GM18517 (cell line): Measurements from ENCODE around the gene CCDC190.
"Not testable (repeated sequence)": the region's sequence is repeated elsewhere in the genome, so short reads cannot be mapped to it uniquely, and the experiment has no call there.

ENCODE experiments used
- ATAC-seq: cut with Tn5 transposase; IDR thresholded peaks from one replicate; pipeline ENCODE4 v1.9.1; 2021; ENCODE audit warnings: mild to moderate bottlenecking, moderate library complexity; ENCODE audit not compliant: unreplicated experiment

The CCDC190 gene

DNA sequence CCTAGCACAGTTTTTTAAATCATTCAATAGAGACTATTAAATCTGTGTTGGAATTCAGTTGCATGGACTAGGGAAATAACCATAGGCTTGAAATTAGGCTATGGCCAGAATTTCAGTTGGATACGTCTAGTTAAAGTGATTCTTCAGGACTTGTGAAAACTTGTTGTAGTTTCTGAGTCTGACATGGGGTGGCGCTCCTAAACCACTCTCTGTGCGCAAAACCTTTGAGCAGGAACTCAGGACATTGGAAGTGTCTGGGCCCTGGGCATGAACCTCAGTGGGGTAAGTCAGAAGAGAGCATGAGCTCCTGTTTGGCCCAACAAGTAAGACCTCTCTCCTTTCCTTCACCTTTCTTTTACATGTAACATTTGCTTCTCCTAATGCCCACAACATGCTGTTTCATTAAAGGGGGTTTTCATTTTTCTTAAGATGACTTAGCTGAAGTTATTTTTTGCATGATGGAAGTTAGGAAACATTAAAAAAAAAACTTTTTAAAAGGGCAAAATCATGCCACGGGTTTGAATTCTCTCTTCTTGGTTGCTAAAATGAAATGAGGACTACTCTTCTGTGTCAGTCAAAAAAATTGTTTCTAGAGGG, 17.1 kb upstream of the CCDC190 start:
- no peak for ATAC-seq

DNA sequence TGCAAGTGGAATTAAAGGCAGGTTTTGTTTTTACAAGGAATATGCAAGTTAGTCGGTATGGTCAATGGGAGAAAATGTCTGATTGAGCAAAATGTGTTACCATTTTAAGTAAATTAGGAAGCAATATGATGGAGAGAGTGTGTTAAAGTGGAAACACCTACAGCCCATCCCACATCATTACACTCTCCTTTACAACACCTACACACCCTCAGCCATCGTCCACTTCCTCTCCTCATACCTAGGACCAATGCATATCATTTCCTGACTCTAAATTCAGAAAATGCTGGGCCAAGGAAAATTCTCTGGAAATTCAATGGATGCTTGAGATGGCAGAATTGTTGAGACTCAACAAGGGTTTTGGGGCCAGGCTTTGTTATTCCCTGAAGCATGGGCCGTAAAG, 16.4 kb upstream of the CCDC190 start:
- no peak for ATAC-seq

DNA sequence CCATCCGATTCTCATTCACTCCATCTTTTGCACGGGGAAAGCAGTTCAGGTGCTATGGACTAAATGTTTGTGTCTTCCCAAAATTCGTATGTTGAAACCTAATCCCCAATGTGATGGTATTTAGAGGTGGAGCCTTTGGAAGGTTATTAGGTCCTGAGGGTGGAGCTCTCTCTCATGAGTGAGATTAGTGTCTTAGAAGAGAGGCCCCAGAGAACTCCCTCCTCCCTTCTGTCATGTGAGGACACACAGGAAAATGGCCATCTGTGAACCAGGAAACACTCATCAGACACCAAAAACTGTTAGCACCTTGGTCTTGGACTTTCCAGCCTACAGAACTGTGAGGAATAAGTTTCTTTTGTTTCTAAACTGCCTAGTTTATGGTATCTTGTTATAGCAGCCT, 15.8 kb upstream of the CCDC190 start:
- no peak for ATAC-seq

DNA sequence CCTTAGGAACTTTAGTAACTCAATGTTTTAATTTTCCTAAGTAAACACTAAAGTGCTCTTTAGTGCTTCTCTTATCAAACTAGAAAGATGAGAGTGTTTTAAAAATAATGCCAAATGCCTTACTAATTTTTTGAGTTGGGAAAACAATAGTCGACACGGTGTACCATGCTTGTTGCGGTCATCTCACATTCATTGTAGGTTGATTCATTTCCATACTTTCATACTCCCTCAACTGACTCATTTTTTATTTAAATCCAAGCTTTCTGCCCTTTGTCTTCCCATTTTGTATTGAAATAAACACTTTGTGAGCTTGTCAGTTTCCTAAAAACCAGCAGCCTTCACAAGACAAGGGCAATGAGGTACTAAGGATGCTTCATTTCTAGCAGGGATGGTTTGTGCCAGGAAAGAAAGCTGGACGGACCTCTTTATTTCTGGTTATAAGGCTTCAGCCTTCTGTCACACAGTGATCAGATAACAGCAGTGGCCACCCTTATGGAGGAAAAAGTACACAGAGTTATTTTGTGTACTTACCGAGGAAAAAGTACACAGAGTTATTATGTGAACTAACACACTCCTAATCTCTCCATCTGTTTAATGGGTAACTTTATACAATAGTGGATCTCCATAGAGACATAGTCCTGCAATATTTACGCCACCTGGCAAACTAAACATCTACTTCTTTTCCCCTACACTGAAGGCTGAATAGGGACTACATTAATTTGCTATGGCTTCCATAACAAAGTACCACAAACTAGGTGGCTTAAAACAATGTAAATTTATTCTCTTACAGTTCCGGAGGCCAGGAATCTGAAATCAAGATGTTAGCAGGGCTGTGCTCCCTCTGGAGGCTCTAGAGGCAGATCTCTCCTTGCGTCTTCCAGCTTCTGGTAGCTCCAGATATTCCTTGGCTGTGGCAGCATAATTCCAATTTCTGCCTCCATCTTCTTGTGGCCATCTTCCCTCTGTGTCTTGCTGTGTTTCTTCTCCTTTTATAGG, 13.0 kb upstream of the CCDC190 start:
- no peak for ATAC-seq

DNA sequence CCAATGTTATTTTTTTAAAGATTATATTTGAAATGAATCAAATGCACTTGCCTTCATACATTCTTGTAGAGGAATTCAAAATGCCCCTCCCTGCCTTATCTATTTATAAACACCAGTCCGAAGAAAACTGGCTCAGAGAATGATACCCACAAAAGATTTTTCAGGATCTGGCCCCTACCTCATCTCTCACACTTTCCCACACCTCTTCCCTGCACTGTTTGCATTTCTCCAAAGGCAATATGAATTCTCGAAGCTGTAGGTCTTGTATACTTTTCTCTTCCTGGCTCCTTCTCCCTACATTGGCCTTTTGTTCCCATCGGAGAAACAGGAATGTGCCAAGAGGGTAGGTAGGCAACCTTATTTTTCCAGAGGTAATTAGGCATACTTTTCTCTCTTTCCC, 12.0 kb upstream of the CCDC190 start:
- ATAC-seq, result no peak

DNA sequence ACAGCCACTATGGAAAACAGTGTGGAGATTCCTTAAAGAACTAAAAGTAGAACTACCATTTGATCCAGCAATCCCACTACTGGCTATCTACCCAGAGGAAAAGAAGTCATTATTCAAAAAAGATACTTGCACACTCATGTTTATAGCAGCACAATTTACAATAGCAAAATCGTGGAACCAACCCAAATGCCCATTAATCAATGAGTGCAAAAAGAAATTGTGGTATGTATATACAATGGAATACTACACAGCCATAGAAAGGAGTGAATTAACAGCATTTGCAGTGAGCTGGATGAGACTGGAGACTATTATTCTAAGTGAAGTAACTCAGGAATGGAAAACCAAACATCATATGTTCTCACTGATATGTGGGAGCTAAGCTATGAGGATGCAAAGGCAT, 10.4 kb upstream of the CCDC190 start:
- not testable (repeated sequence) for ATAC-seq

DNA sequence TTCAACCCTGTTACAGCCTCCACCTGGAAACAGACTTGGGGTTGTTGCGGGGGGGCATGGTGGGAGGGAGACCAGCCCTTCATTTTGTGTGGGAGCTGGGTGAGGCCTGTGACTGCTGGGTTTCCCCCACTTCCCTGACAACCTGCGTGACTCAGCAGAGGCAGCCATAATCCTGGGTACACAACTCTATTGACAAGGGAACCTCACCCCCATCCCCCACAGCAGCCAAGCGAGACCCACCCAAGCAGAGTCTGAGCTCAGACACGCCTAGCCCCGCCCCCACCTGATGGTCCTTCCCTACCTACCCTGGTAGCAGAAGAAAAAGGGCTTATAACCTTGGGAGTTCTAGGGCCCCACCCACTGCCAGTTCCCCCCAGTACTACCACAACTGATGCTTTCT, 8.0 kb upstream of the CCDC190 start:
- no peak for ATAC-seq

DNA sequence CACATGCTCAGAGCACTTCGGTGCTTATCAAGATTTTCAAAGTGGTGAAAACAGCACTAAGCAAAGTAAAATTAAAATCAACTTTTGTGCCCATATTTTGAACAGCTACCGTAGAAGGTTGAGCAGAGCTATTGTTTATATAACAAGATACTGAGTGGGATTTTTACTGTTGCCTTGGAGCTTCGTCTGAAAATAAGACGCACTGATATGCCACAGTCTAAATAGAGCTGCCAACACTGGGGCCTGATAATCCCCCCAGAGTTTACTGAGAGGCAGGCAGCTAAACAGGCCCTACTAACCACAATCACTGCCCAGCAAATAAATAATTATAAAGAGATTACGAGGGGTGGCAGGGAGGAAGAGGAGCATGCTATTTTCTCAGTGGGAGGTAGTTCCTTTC, 650 bp upstream of the CCDC190 start:
- no peak for ATAC-seq

DNA sequence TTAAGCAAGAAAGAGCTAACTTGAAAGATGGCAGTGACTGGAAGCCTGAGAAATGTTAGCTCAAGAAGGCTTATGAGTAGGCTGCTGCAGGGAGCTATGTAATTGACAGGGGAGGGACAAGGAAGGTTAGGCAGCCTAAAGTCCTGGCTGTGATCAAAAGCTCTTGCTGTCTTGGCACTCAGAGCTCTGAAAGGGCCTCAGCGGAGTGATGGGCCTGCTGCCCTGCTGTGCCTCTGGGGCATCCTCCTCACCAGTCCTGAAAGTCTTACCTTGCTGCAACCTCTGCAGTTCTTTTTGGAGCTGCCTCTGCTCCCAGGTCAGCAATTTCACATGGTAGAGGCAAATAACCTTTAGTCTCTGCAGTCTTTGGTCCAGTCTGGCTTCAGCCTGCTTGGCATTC, 1.8 kb downstream of the CCDC190 start:
- ATAC-seq, result no peak

DNA sequence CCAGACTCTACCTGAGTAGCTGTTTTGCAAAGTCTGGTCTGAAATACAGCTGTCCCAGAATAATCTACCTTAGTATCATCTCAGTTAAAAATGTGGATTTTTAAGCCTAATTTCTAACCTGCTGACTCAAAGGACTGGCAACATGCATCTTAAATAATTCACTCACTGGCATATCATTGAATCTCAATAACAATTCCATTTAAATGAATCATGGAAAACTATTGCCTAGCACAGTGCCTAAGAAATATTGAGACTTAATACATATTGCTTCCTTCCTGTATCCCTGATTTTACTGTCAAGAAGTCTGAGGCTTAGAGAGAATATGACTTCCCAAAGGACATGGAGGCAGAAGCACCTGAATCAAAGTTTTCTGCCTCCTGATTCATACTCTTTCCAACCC, 3.1 kb downstream of the CCDC190 start:
- no peak for ATAC-seq

DNA sequence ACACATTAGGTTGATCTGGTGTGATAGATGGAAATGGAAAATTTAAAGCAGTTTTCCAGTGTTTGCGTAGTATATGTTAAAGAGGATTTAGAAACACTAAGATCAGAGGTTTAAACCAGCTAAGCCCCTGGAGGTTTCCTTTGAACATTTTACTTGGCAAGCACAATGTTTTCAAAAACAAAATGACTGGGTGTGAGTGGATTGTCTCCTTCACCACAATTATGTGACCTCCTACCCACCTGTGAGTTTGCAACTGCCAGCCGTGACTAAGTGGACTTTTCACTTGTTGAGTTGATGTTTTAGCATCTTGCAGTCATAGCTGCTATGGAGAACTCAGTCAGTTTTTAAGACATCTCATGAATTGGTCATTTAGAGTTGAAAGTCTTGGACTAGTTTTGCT, 4.7 kb downstream of the CCDC190 start:
- ATAC-seq, result no peak

DNA sequence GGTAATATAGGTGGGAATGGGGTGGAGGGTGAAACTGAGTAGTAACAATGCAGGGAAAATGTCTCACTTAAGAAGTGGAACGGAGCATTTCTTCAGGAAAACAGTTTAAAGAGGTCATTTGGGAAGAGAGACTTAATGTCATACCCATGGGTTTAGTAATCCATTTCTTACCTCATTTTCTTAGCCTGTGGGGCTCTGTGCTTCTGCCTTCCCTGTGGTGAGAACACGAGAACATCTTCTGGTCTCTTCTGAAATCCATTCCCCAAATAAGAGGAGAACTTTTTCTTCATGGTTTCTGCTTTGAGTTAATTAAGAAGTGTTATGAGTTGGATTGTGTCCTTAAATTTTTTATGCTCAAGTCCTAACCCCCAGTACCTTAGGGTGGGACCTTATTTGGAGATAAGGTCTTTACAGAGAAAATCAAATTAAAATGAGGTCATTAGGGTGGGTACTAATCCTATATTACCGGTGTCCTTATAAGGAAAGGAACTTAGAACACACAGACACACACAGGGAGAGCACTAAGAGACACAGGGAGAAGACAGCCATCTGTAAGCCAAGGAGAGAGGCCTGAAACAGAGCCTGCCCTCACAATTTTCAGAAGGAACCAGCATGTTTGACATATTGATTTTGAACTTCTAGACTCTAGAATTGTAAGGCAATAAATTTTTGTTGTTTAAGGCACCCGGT, 5.4 kb downstream of the CCDC190 start:
- ATAC-seq, result no peak

DNA sequence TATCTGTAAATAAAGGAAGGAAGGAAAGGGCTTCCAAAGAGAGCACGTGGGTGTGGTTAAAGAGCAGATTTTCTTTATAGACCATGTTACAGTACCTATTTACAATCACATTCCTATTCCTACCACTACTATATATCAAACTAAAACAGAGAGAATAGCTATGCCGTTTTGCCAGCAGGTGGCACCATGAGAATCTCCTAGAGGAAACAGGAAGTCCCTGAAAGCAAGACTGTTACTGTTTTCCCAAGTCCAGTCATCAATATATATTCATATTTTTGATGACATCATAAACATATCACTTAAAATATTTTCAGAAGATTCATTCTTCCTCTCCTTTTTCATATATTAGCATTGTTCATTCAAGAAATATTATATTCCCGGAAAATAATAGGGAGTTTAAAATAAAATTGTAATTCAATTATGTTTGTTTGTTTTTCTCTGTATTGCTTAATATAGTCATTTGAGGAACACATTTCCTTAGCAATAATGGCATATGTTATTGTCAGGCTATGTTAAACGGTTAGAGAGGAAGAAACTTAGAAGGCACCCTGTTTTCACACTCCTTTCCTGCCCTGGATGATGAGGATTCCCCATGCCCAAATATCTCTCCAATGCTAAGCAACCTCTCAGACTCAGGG, 6.6 kb downstream of the CCDC190 start:
- no peak for ATAC-seq

DNA sequence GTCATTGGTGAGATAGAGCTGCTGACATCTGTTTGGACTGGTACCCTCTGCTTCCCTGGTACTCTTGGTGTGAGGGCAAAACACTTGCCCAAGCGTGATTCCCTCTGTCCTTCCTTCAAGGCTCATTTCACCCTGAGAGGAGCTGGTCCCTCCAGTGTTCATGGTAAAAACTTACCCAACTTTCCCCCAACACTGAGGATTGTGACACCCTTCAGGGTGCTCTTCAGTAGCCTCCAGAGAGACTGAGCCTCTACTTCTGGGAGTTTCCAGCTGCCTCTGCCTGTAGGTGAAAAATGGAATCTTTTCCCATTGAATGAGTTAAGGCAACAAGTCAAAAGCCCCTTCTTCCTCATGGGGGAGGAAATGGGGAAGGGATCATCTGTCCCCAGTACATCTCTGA, 9.6 kb downstream of the CCDC190 start:
- no peak for ATAC-seq

DNA sequence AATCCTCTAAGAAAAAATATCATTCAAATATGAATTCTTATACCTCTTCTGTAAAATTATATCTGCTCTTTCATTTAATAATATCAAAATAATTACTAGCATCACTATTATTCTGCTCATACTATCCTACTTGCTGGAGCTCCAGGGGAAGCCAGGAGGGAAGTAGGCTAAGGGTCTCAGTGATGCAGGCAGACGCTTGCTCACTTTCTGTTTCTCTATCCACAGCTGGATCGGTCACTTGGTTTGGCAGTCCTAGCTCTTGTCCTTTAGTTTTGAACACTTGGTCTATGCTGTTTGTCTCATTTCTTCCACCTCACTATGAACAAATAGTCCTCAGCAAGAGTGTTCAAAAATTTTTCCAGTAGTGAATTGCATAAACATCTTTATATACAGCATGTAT, 11.3 kb downstream of the CCDC190 start:
- ATAC-seq, result no peak

DNA sequence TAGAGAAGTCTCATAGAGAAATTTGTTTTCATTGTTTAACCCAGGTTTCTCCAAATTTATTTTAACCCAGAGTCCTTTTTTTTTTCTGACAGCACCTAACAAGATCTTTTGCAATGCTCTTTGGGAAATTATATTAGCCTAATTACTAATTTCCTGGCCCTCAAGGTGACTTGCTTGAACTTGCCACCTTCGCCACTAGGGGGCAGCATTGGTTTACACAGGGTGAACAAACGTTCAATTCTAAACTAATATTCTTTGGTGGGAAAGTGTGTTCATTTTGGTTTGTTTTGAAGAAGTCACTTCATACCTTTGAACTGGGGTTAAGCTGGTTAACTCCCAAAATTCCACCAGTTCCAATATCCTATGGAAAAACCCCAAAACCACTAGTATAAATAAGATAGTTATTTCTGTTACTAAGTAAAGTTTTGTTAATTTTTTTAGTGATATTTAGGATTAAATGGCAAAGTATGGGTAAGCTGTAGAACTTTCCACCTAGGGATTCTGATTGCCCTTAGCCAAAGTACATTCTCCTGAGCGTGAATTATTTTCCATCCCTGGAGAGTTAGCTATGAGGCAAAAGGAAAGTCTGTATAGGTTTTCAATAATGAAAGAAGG, 13.0 kb downstream of the CCDC190 start:
- ATAC-seq, result no peak

DNA sequence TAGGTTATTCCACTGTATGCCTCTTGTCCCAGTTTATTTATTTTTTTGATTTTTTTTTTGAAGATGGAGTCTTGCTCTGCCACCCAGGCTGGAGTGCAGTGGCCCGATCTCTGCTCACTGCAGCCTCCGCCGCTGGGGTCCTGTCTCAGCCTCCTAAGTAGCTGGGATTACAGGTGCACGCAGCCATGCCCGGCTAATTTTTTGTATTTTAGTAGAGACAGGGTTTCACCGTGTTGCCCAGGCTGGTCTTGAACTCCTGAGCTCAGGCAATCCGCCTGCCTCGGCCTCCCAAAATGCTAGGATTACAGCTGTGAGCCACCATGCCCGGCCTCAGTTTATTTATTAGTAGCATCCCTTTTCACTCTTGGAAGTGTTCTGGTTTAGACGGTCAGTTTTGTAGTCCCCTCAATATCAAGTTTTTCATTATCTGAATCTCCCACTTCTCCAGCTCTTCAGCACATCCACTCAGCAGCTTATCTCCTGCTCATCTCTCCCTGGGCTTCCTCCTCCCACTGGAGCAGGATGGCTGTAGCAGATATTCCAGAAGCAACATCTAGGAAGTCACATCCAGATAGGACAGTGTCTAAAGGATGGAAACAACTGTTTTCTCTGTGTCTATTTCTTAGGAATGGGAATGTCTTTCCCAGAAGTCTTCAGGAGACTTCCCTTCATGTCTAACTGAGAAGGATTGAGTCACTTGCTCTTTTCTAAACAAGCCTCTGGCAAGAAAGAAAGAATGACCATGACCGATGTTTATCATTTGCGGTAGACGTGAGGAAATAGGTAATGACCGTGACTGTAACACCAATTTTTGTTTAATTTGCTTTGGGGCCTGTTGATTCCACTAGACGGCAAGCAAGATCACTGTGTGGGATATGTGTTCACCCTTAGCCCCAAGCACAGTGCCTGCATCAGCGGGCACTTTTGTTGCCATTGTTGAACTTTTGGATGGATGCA, 14.4 kb downstream of the CCDC190 start:
- ATAC-seq, result no peak

DNA sequence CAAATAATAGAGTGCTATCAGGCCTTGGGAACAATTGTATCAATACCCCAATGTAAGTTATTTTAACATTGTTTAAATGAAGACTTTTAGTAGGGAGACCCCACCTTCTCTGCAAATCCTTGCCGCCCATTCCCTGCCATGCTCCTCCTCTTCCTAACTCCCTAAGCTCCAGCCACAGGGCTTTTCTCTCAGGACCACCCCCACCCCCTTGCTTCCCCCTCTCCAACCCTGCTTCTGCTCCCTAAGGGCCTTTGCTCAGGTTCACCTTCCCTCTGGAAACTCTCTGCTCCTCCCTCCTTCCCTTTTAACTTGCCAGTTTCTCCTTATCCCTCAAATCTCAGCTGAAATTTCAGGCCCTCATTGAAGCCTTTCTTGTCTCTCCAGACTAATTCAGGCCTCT, 16.8 kb downstream of the CCDC190 start:
- ATAC-seq, result no peak

DNA sequence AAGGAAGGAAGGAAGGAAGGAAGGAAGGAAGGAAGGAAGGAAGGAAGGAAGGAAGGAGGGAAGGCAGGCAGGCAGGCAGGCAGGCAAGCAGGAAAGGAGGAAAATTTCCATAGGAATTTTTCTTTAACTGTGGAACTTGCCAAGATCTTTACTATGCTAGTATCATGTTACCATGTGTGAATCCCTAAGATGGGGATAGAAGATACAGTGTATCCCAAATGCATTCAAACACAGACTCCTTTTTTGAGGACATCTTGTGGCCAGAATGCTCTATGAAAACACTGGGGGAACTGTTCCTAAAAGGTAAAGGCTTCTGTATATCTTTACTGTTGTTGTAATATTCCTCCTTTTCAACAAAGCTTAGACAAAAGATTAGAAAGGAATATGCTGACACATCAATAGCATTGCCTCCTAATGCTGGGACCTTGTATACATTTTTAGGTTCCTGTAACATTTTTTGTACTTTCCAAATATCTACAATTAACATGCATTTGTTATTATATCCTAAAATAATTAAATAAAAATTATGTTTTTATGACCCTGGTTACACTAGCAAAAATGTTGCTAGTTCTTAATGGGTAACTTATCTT, 20.6 kb downstream of the CCDC190 start:
- no peak for ATAC-seq
